Ascending aorta (tissue), 2 donors: Measurements from ENCODE around the gene SNCAIP. TPM values are rescaled to one million over a fixed set of nuclear protein-coding genes. Genes with fewer than 3 reads are reported as not detected.

Experiments
- DNase-seq, 2 donors: peaks; one replicate each; pipeline ENCODE4 v3.0.0-alpha.2; 2019; ENCODE audit warnings: low spot score in 2 of 2
- H3K27ac ChIP-seq, 2 donors: fragments of 200-600 bp; sonication (generic); one replicate each; pipeline ENCODE4 v1.5.1; 2016 to 2017; ENCODE audit warnings: mild to moderate bottlenecking in 1 of 2
- H3K27me3 ChIP-seq: fragments of 200-600 bp; sonication (generic); one replicate; pipeline ENCODE4 v1.5.1; 2017
- H3K36me3 ChIP-seq, 2 donors: fragments of 200-600 bp; sonication (generic); one replicate each; pipeline ENCODE4 v1.5.1; 2016
- H3K4me1 ChIP-seq, 2 donors: fragments of 200-600 bp; sonication (generic); one replicate each; pipeline ENCODE4 v1.5.1; 2016 to 2017; ENCODE audit warnings: mild to moderate bottlenecking in 1 of 2
- H3K4me3 ChIP-seq, 2 donors: fragments of 200-600 bp; sonication (generic); one replicate each; pipeline ENCODE4 v1.5.1; 2016 to 2017; ENCODE audit warnings: mild to moderate bottlenecking in 1 of 2
- H3K9me3 ChIP-seq, 2 donors: fragments of 200-600 bp; sonication (generic); one replicate each; pipeline ENCODE4 v1.5.1; 2016
- intact Hi-C: fragments of 100-400 bp; cut with DNase I; formaldehyde crosslinking; loops from one replicate; pipeline ENCODE4 v1.15.1; 2023
- total RNA-seq: library from RNA; depleted of rRNA; stranded (reverse); fragments of >200 nt; gene quantifications from one replicate; pipeline ENCODE4 v1.1.0, GENCODE V29; 2016
- TF ChIP-seq, protein P1 (sequence below), 3 experiments: fragments of 200-600 bp in 2 of 3; fragments of 450-650 bp in 1 of 3; sonication (generic) in 2 of 3; IDR thresholded peaks; one replicate each; pipeline ENCODE4 v1.5.1; 2016 to 2019; ENCODE audit warnings: antibody characterized with exemption in 3 of 3, mild to moderate bottlenecking in 1 of 3, moderate library complexity in 1 of 3

The SNCAIP gene
- total RNA-seq, 1 donor from 2014 or later = 2.9 TPM

DNA sequence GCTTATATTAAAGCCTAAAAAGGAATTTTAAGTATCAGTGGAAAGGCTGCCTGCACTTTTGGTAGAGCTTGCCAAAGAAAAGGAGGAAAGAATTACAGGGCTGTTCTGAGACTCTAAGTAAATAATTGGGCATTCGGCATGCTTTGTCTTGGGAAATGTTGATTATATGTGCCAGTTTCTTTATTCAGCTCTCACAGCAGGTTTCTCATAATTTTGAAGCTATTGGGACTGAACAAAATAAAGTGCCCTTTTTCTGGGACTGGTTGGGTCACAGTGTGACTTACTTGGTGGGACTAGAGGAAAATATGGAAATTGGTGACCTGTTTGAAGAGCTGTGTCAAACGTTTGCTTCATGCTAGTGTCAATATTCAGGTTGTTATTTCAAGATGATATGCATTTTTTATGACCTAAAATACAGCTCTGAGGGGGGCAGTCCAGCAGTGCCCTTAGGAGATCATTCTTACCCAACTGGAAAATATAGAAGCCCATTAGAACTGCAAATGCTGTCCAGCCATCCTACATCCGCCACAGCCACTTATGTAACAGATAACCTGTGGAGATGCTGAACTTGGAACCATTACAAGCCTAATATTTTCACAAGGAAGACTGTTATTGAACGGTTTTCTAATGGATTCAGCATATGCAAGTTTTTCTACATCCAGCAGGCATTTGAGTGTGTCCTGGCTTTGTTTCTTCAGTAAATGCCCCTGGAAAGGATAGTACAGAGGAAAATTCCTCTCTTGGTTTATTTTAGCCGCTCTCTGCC lies 122.4 kb downstream of the SNCAIP start:
- no peaks in the 10 kb centered on the region for H3K27me3 ChIP-seq
- no peaks in the 10 kb centered on the region for H3K36me3 ChIP-seq
- H3K9me3 ChIP-seq = no peaks in the 10 kb centered on the region
- intact Hi-C loops = no loop called here
- TF ChIP-seq, protein P1, sequence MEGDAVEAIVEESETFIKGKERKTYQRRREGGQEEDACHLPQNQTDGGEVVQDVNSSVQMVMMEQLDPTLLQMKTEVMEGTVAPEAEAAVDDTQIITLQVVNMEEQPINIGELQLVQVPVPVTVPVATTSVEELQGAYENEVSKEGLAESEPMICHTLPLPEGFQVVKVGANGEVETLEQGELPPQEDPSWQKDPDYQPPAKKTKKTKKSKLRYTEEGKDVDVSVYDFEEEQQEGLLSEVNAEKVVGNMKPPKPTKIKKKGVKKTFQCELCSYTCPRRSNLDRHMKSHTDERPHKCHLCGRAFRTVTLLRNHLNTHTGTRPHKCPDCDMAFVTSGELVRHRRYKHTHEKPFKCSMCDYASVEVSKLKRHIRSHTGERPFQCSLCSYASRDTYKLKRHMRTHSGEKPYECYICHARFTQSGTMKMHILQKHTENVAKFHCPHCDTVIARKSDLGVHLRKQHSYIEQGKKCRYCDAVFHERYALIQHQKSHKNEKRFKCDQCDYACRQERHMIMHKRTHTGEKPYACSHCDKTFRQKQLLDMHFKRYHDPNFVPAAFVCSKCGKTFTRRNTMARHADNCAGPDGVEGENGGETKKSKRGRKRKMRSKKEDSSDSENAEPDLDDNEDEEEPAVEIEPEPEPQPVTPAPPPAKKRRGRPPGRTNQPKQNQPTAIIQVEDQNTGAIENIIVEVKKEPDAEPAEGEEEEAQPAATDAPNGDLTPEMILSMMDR (IDR thresholded peaks at IDR 0.05) = no peak
- H3K4me3 ChIP-seq = no peak overlapping the region
- DNase-seq = no peak
- peaks cover 8 to 13% of the 10 kb centered on the region in 2 donors for H3K4me1 ChIP-seq
- peak overlapping the region; percentile 68 to 80 for H3K27ac ChIP-seq

DNA sequence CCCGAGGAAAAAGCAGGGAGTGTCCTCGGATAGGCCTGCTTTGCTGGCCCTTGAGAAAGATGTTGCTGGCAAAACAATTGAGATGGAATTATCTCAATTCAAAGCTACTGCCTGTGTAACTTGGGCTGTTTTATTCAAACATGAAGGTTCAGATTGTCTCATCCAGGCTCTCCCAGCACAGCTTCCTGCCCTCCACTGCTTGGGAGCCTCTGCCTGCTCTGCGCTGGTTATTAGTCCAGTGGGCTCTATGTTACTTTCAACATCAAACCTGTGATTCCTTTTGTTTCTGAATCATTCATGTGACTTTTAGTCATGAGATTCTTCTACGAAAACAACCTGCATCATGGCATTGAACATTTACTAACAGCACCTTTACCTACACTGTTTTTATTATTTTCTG lies 123.2 kb downstream of the SNCAIP start:
- no peak overlapping the region for H3K4me3 ChIP-seq
- no peak for DNase-seq
- TF ChIP-seq, protein P1 (IDR thresholded peaks at IDR 0.05) = no peak
- H3K36me3 ChIP-seq = no peaks in the 10 kb centered on the region
- no peaks in the 10 kb centered on the region for H3K27me3 ChIP-seq
- H3K4me1 ChIP-seq = peaks cover 8 to 13% of the 10 kb centered on the region in 2 donors
- H3K27ac ChIP-seq = peak overlapping the region; percentile 68 to 80
- intact Hi-C loops = no loop called here
- H3K9me3 ChIP-seq = no peaks in the 10 kb centered on the region

DNA sequence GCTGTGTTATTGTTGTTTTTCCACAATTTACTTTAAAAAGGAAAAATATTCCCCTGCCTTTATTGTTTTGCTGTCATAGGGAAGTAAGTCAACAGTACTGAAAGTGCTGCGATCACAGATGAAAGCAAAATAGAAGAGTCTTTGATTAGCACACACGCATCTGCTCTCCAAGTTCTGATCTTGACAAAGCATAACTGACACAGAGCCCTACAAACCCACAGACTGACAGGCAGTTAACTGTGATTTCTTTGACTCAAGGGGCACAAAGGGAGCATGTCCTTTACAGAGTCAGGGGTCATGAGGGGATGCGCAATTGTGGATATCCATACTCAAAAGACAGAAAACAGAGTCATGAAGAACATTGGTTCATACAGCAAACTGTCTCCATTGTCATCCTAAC lies 123.7 kb downstream of the SNCAIP start:
- intact Hi-C loops = no loop called here
- Histone ChIP-seq H3K4me1 (peaks cover 8 to 16% of the 10 kb centered on the region in 2 donors), H3K27ac (peak overlapping the region; percentile 68 to 80)

DNA sequence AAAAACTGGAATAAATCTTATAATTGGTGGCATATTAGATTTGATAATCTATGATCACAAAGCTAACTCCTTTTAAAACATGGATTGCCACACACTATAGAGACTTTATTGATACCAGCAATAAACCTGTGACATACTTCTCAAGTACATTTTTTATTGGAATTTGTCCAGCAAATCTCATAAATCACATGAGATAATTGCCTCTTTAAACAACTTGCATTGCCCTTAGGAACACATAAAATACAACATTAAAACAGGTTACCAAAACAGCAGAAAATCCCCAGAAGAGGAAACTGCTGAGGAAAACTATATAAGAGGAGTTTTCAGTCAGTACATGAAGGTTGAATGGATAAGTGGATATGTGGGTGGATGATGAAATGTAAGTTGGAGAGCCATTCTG lies 124.6 kb downstream of the SNCAIP start:
- Histone ChIP-seq H3K4me3 (no peak overlapping the region), H3K36me3 (no peaks in the 10 kb centered on the region), H3K9me3 (no peaks in the 10 kb centered on the region), H3K4me1 (peaks cover 8 to 16% of the 10 kb centered on the region in 2 donors), H3K27me3 (no peaks in the 10 kb centered on the region), H3K27ac (no peak overlapping the region)
- intact Hi-C loops = no loop called here
- DNase-seq = no peak
- TF ChIP-seq, protein P1 (IDR thresholded peaks at IDR 0.05) = no peak

More for the DNA sequence above, 123.7 kb downstream of the SNCAIP start:
- no peak overlapping the region for H3K4me3 ChIP-seq
- H3K9me3 ChIP-seq = no peaks in the 10 kb centered on the region
- TF ChIP-seq, protein P1 (IDR thresholded peaks at IDR 0.05) = no peak
- no peak for DNase-seq
- no peaks in the 10 kb centered on the region for H3K36me3 ChIP-seq
- no peaks in the 10 kb centered on the region for H3K27me3 ChIP-seq

DNA sequence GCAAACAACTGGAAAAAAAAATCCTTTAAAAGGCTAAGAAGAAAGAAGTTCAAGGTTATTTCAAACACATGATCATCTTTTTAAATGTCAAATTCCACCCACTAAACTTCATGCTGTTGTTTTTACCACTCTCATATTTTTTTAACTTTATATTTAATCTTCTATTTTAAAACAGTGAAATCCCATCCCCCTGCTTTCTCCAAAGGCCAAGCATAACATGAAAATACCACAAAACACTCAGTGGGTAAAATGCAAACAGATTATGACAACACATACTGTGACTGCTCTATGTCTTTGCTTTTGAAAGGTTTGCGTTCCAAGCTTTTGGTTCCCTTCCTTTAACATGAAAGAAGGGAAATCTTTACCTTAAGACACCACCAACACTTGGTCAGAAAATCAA lies 127.6 kb downstream of the SNCAIP start:
- TF ChIP-seq, protein P1 (IDR thresholded peaks at IDR 0.05) = no peak
- Histone ChIP-seq H3K27me3 (no peaks in the 10 kb centered on the region), H3K4me1 (peaks cover 5 to 19% of the 10 kb centered on the region in 2 donors), H3K9me3 (no peaks in the 10 kb centered on the region), H3K27ac (peak overlapping the region; percentile 35 to 53), H3K4me3 (no peak overlapping the region), H3K36me3 (no peaks in the 10 kb centered on the region)
- intact Hi-C loops = no loop called here
- no peak for DNase-seq
